Fibroblast of villous mesenchyme (primary cell): ENCODE data around the gene CDC42SE2. TPM values are rescaled to one million over a fixed set of nuclear protein-coding genes. Genes with fewer than 3 reads are reported as not detected.
"Not testable (repeated sequence)": the region's sequence is repeated elsewhere in the genome, so short reads cannot be mapped to it uniquely, and the experiment has no call there.

Experiments used
- DNase-seq: peaks from one replicate; pipeline ENCODE4 v3.0.0-alpha.2; 2010; ENCODE audit warnings: low read depth
- H3K4me3 ChIP-seq: 2 replicates; pipeline ENCODE4 v1.5.1; 2011; ENCODE audit warnings: low read depth, mild to moderate bottlenecking, low read length
- total RNA-seq: library from RNA; depleted of rRNA; stranded (reverse); fragments of >200 nt; gene quantifications from 2 replicates; pipeline ENCODE4 v1.2.3, GENCODE V29; 2012
- TF ChIP-seq, protein P1 (sequence below): IDR thresholded peaks from 2 replicates; pipeline ENCODE4 v1.5.1; 2012; ENCODE audit warnings: low read depth, mild to moderate bottlenecking, low read length; ENCODE audit not compliant: insufficient read depth

Gene CDC42SE2
- total RNA-seq, 1 donor: 33.2 TPM

DNA sequence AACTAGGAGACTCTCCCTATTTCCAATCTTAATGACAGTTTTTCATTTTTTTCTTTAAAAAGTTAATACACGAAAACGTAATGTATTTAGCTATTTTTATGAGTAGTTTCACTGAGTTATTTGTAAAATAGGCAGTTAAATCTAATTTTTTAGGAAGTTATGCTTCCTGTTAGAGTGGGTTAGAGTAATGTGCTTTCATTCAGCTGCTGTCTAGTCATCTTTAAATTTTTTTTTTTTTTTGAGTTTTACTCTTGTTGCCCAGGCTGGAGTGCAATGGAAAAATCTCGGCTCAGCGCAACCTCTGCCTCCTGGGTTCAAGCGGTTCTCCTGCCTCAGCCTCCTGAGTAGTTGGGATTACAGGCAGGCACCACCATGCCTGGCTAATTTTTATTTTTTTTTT lies 34.0 kb downstream of the CDC42SE2 start:
- no peak overlapping the region for H3K4me3 ChIP-seq
- TF ChIP-seq, protein P1, sequence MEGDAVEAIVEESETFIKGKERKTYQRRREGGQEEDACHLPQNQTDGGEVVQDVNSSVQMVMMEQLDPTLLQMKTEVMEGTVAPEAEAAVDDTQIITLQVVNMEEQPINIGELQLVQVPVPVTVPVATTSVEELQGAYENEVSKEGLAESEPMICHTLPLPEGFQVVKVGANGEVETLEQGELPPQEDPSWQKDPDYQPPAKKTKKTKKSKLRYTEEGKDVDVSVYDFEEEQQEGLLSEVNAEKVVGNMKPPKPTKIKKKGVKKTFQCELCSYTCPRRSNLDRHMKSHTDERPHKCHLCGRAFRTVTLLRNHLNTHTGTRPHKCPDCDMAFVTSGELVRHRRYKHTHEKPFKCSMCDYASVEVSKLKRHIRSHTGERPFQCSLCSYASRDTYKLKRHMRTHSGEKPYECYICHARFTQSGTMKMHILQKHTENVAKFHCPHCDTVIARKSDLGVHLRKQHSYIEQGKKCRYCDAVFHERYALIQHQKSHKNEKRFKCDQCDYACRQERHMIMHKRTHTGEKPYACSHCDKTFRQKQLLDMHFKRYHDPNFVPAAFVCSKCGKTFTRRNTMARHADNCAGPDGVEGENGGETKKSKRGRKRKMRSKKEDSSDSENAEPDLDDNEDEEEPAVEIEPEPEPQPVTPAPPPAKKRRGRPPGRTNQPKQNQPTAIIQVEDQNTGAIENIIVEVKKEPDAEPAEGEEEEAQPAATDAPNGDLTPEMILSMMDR: no peak
- DNase-seq: no peak

DNA sequence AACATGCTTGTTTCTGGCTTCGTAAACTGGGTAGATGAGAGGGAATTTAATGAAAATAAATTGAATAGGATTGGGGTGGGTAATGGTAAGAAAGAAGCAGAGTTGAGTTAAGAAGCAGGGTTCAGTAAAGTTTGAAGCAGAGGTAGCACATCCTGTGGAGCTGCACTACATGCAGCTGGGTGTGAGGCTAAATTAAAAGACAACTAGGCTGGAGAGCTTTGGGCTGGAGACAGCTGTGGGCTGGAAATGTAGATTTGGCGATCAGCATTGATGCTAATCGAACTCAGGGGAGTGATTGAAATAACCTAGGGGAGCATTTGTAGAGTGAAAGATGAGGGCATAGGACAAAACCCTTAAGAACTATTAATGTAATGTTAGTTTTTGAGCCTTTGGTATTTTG lies 35.6 kb downstream of the CDC42SE2 start:
- DNase-seq: no peak
- H3K4me3 ChIP-seq: no peak overlapping the region
- TF ChIP-seq, protein P1: no peak

DNA sequence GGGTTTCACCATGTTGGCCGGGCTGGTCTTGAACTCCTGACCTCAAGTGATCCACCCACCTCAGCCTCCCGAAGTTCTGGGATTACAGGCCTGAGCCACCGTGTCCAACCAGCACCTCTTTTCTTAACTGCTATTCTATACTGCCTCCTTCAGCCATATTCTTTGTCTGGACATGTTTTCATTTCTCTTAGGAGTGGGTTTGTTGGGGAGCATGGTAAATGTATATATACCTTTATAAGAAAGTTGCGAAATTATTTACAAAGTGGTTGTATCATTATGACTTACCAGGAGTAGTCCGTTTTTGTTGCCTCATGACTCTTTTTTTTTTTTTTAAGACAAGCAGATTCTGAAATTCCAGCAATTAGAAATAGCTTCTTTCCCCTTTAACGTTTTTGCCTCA lies 38.7 kb downstream of the CDC42SE2 start:
- TF ChIP-seq, protein P1: no peak
- DNase-seq: no peak
- no peak overlapping the region for H3K4me3 ChIP-seq

DNA sequence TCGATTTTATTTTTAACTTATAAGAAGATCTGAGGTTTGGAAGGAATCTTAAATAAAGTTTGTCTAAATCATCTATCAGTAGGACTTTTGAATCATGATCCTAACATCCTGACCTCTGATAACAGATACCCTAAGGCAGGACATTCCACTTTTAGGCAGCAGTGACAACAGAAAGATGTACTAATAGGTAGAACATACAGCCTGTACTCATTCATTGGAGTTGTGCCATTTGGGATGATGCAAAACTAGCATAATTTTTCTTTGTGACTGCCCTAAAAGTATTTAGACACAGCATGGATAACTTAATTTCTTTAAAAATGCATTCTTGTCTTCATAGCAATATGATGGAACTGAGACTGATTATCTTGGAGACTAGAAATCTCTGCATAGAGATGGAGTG lies 39.7 kb downstream of the CDC42SE2 start:
- TF ChIP-seq, protein P1: no peak
- peak; percentile 58 for DNase-seq
- no peak overlapping the region for H3K4me3 ChIP-seq

DNA sequence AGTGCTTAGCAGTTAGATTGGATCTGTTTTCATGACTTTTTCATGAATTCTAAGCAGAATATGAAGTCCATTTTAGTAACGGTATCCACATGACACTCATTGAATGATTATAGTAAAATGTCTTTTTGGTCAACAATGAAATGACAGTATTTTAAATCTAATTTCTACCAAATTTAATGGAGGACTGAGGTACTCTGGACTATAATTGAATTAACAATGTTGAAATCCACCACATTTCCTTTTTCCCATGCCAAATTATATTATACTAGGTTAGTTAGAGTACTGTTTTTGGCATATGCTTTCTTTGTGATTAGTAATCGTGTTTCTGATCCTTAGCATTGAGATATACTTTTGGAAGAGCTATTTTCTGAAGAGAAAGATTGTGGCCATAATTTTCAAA lies 40.6 kb downstream of the CDC42SE2 start:
- H3K4me3 ChIP-seq: no peak overlapping the region
- DNase-seq: no peak
- TF ChIP-seq, protein P1: no peak

DNA sequence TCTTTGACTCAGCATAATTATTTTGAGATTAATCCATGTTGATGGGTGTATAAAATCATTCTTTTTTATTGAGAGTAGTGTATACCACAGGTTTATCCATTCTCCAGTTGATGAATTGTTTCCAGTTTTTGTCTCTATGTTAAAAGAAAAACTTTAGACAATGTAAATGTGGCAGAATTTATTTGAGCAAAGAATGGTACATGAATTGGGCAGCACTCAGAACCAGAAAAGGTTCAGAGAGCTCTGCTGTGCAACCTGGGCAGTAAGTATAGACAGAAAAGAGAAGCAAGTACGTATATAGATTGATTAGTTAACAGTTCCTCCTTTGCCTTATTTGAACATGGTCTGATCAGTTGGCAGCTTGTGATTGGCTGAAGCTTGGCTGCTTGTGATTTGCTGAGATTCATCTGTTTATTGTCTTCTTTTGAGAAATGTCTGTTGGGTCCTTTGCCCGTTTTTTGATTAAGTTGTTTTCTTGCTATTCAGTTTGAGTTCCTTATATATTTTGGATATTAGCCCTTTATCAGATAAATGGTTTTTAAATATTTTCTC lies 41.4 kb downstream of the CDC42SE2 start:
- H3K4me3 ChIP-seq: no peak overlapping the region
- DNase-seq: no peak
- TF ChIP-seq, protein P1: no peak

DNA sequence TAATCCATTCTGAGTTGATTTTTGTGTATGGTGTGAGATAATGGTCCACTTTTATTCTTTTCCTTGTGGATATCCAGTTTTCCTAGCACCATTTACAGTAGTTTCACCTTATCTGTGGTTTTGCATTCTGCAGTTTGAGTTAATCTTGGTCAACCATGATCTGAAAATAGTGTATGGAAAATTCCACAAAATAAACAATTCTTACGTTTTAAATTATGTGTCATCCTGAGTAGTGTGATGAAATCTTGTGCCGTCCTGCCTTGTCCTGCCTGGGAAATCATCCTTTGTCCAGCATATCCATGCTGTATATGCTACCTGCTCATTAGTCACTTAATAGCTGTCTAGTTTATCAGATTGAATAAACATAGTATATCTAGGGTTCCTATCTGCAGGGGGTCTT lies 42.1 kb downstream of the CDC42SE2 start:
- DNase-seq: peak; percentile 81
- TF ChIP-seq, protein P1: no peak
- H3K4me3 ChIP-seq: no peak overlapping the region

DNA sequence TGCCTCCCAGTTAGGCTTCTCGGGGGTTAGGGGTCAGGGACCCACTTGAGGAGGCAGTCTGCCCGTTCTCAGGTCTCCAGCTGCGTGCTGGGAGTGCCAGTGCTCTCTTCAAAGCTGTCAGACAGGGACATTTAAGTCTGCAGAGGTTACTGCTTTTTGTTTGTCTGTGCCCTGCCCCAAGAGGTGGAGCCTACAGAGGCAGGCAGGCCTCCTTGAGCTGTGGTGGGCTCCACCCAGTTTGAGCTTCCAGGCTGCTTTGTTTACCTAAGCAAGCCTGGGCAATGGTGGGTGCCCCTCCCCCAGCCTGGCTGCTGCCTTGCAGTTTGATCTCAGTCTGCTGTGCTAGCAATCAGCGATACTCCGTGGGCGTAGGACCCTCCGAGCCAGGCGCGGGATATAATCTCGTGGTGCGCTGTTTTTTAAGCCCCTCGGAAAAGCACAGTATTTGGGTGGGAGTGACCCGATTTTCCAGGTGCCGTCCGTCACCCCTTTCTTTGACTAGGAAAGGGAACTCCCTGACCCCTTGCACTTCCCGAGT lies 48.5 kb downstream of the CDC42SE2 start:
- H3K4me3 ChIP-seq: peak overlapping the region; percentile 50

More for the DNA sequence above, 48.5 kb downstream of the CDC42SE2 start:
- DNase-seq: not testable (repeated sequence)
